ENCODE measurements around the gene CRKL.

The CRKL gene

GRCh38 chr22:20944042-20944441 lies 26.8 kb downstream of the CRKL start:
- DNase-seq (ENCODE audit: low read depth), result no peak
- TF ChIP-seq, protein P1, sequence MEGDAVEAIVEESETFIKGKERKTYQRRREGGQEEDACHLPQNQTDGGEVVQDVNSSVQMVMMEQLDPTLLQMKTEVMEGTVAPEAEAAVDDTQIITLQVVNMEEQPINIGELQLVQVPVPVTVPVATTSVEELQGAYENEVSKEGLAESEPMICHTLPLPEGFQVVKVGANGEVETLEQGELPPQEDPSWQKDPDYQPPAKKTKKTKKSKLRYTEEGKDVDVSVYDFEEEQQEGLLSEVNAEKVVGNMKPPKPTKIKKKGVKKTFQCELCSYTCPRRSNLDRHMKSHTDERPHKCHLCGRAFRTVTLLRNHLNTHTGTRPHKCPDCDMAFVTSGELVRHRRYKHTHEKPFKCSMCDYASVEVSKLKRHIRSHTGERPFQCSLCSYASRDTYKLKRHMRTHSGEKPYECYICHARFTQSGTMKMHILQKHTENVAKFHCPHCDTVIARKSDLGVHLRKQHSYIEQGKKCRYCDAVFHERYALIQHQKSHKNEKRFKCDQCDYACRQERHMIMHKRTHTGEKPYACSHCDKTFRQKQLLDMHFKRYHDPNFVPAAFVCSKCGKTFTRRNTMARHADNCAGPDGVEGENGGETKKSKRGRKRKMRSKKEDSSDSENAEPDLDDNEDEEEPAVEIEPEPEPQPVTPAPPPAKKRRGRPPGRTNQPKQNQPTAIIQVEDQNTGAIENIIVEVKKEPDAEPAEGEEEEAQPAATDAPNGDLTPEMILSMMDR (conservative IDR thresholded peaks at IDR 0.05; ENCODE audit: low read depth, low read length), result no peak

GRCh38 chr22:20945578-20945934 lies 28.3 kb downstream of the CRKL start:
- TF ChIP-seq, protein P1 (conservative IDR thresholded peaks at IDR 0.05; ENCODE audit: low read depth, low read length), result no peak
- no peak overlapping the region for H3K4me3 ChIP-seq (ENCODE audit: low read depth, low read length)
- DNase-seq (ENCODE audit: low read depth), result no peak

More at GRCh38 chr22:20944042-20944441, 26.8 kb downstream of the CRKL start:
- H3K4me3 ChIP-seq (ENCODE audit: low read depth, low read length), result no peak overlapping the region

GRCh38 chr22:20946080-20946986 lies 29.1 kb downstream of the CRKL start:
- H3K4me3 ChIP-seq (ENCODE audit: low read depth, low read length), result no peak overlapping the region
- TF ChIP-seq, protein P1 (conservative IDR thresholded peaks at IDR 0.05; ENCODE audit: low read depth, low read length), result no peak
- DNase-seq (ENCODE audit: low read depth), result peak; percentile 23

GRCh38 chr22:20946991-20947390 lies 29.8 kb downstream of the CRKL start:
- no peak for DNase-seq (ENCODE audit: low read depth)
- no peak overlapping the region for H3K4me3 ChIP-seq (ENCODE audit: low read depth, low read length)
- TF ChIP-seq, protein P1 (conservative IDR thresholded peaks at IDR 0.05; ENCODE audit: low read depth, low read length), result no peak

- DNase-seq (ENCODE audit: low read depth), result no peak
- no peak overlapping the region for H3K4me3 ChIP-seq (ENCODE audit: low read depth, low read length)
- TF ChIP-seq, protein P1 (conservative IDR thresholded peaks at IDR 0.05; ENCODE audit: low read depth, low read length), result no peak
Observed at GRCh38 chr22:20948450-20948849, 31.2 kb downstream of the CRKL start.

- TF ChIP-seq, protein P1 (conservative IDR thresholded peaks at IDR 0.05; ENCODE audit: low read depth, low read length), result no peak
- DNase-seq (ENCODE audit: low read depth), result no peak
- no peak overlapping the region for H3K4me3 ChIP-seq (ENCODE audit: low read depth, low read length)
Observed at GRCh38 chr22:20948989-20949388, 31.8 kb downstream of the CRKL start.

- no peak overlapping the region for H3K4me3 ChIP-seq (ENCODE audit: low read depth, low read length)
- no peak for DNase-seq (ENCODE audit: low read depth)
- TF ChIP-seq, protein P1 (conservative IDR thresholded peaks at IDR 0.05; ENCODE audit: low read depth, low read length), result no peak
Observed at GRCh38 chr22:20949698-20950183, 32.5 kb downstream of the CRKL start.

All from choroid plexus epithelial cell (primary cell).